HG02938 (cell line): Measurements from ENCODE around the gene PDE4C.

Experiments
- ATAC-seq: cut with Tn5 transposase; IDR thresholded peaks from one replicate; pipeline ENCODE4 v1.9.1; 2021; ENCODE audit warnings: mild to moderate bottlenecking, moderate library complexity; ENCODE audit not compliant: unreplicated experiment

PDE4C gene

DNA sequence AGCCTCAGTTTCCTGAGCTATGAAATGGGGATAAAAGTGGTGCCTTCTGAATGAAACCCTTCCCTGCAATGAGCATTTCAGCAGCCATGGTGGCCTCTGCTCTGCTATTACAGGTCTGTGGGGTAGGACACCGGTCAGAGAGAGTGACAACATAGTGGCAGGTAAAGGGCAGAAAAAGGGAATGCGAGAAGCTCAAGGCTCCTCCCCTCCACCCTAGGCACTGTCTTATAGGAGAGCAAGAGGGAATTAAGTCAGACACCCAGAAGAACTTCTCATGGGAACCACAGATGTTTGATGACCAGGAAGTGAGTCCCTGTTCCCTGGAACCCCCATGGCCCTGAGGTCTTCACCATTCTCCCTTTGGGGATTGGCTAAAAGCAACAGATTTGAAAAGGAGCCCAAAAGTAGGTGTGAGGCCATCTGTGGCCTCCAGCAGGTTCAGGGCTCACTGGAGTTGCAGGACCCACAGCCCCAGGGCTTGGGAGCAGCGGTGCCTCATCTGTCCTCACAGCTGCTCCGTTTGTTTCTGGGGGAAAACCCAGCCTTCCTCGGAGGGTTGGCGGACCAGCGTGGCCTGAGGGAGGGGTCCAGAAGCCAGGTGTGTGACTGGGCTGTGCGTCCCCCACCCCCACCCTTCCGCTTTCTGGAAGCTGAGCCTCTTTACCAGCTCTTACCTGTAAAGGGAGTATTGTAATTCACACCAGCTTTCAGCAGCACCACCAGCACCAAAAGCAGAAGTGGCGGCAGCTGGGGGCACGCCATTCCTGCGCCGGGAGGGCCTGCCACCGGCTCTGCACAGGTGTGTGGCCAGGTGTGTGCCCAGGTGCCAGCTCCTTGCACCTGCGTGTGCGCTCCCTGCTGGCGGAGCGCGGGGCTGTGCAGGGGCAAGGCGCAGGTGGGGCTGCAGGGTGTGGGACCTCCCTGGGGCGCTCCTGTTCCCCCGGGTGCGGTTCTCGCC lies 28.6 kb upstream of the PDE4C start:
- ATAC-seq, result no peak

DNA sequence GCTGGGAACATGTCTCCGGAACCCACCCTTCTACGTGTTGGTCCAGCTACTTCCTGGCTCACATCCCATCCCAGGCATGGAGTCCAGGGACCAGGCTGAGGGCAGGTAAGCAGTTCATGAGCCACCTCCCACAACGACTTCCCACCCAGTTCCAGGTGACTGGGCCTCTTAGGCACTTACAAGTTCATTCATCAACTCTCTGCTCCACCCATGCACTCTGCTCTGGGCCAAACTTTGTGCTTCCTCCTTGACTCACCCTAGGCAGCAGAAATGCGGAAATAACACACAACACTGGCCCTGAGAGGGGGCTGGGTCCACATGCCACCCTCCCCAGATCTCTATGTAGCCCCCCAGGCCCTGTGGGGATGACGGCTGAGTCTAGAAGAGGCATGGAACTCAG lies 27.5 kb upstream of the PDE4C start:
- ATAC-seq, result no peak

DNA sequence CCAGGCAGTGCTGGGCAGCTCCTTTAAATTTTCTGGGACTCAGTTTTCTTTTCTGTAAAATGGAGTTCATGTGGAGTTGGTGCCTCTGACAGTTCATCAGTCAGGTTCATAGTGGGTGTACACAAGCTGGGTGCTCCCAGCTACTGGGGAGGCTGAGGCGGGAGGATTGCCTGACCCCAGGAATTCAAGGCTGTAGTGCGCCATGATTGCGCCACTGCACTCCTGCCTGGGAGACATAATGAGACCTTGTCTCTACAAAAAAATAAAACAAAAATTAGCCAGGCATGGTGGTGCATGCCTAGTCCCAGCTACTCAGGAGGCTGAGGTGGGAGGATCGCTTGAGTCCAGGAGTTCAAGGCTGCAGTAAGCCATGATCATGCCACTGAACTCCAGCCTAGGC lies 26.9 kb upstream of the PDE4C start:
- no peak for ATAC-seq

DNA sequence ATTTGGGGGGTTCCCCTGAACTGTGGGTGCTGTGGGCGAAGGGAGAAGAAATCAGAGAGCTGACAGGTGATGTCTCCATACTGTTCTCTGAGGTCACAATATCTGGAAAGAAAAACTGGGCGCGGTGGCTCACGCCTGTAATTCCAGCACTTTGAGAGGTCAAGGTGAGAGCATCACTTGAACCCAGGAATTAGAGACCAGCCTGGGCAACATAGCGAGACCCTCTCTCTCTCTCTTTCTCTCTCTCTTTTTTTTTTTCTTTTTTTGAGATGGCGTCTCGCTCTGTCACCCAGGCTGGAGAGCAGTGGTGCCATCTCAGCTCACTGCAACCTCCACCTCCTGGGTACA lies 26.1 kb upstream of the PDE4C start:
- no peak for ATAC-seq

DNA sequence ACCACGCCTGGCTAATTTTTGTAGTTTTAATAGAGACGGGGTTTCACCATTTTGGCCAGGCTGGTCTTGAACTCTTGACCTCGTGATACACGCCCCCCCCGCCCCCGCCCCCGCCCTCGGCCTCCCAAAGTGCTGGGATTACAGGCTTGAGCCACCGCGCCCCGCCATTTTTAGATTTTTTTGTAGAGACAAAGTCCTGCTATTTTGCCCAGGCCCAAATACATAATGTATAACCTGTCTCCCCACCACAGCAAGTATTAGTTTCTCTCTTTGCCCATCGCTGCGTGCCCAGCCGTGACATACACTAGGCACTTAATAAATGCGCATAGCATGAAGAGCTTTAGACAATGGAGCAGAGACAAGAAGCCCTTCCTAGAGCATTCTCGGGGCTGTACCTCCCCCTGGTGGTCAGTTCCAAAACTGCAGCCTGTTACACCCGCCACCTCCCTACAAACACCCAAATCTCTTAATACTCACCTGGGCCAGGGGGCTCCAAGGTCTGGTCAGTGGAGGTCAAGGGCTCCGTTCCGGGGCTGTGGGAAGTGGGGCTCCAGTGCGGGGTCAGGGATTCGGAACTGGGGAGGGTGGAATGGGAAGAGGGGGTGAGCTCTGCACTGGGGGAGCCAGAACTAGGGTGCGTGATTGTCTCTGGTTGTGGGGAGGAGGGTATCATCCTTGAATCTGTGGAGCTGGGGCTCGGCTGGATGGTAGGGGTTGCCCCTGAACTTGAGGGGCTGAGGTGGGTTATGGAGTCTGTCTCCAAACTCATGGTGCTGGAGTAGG lies 25.5 kb upstream of the PDE4C start:
- no peak for ATAC-seq

DNA sequence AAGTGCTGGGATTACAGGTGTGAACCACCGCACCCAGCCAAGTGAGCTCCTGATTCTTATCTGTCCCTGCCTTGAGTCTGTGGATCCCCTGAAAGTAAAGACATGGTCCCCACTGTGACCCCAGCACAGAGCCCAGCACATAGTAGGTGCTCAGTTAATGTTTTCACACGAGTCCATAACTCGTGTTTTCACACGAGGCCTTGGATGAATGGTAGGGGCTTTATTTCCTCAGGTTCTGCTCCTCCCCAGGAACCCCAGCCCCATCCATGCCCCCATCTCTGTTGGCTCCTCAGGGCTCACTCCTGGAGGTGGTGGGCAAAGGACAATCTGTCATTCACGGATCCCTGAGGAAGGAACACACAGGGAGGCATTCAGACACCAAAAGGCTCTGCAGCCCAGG lies 23.6 kb upstream of the PDE4C start:
- no peak for ATAC-seq

DNA sequence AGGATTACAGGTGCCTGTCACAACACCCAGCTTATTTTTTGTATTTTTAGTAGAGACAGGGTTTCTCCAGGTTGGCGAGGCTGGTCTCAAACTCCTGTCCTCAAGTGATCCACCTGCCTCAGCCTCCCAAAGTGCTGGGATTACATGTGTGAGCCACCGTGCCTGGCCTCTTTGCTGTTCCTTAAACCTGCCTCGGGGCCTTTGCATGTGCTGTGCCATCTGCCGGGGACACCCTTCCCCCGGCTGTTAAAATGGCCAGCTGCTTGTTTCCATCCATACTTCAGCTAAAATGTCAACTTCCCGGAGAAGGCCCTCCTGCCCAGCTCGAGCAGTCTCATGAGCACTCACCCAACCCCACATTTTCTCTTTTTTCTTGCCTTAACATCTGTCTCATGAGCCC lies 19.1 kb upstream of the PDE4C start:
- no peak for ATAC-seq

DNA sequence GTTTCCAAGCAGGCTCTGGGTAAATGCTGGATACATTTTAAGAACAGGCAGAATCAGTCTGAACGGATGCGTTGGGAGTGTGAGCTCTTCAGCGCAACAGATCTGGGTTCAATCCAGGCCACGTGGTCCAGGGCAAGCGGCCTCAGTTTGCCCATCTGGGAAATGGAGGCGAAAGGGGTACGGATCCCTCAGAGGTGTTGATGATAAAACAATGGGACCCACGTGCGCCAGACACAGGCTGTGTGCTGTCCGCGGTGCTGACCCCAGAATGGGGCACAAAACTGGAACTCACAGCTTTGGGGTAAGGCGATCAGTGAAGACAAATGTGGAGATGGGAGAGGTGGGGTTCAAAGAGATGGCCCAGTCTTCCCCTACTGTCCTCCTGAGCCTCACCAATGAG lies 13.1 kb upstream of the PDE4C start:
- ATAC-seq, result no peak

DNA sequence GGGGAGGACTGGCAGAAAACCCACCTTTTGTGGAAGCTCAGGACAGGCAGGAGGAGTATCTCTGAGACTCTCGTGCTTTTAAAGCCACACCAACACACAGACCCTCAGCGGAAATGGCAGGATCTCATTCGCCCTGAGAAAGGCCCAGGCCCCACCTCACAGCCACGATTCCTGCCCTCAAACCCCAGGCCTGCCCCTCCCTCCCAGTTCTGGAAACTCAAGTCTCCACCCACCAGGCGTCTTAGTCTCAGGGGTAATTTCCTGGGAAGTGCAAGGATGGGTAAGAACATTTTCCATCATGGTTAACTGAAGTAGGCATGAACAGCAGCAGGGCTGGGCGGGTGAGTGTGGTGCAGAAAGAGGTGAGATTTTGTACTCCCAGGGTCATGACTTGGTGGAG lies 8.0 kb upstream of the PDE4C start:
- ATAC-seq, result no peak

DNA sequence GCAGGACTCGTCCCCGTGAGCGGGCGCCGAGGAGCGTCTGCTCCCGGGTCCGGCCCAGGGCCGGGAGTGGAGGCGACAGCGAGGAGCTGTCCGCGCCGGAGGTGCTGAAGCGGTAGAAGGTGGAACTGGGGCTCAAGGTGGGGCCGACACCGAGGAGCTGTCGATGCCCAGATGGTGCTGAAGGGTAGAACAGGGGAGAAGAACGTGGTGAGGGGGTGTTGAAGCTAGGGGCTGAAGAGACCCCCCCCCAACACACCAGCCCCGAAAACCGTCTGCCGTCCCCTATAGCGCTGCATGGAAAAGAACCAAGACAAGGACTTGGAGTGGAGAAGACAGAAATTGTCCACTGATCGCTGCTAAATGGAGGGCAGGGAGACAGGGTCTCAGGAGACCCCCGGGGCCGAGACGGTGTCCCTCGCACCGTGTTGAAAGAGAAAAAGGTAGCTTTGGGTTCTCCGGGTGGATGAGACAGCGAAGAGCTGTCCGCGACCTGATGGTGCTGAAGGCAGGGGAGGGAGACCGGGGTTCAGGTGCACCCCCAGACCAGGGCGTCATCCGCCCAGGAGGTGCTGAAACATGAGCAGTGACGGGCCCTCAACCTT lies 7.1 kb upstream of the PDE4C start:
- ATAC-seq, result no peak

DNA sequence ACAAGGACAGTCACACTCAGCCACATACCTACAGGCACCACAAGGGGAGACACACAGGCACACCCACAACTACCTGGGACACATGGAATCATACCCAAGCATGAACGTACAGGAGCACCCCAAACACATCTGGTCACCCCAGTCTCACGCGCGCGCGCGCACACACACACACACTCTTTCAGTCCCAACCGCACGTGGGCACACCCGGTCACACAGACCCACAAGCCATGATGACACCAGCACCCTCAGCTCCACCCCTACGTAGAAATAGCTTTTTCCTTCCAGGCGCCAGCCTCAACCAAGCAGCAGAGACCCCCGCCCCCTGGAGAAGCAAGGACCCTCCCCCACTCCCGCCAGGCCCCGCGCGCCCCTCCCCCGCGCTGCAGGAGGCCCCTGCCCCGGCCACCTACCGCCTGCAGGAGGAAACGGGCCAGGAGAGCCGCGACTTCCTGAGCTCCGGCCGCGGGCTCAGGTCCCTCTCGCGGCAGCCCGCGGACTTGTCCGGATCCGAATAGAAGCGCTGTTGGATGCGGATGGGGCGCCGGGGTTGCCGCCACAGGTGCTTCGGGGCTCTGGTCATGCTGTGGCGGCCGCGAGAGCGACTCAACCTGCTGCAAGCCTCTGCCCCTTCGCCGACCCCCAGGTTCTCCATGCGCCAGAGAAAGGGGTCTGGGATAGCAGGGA lies 6.4 kb upstream of the PDE4C start:
- ATAC-seq, result no peak

DNA sequence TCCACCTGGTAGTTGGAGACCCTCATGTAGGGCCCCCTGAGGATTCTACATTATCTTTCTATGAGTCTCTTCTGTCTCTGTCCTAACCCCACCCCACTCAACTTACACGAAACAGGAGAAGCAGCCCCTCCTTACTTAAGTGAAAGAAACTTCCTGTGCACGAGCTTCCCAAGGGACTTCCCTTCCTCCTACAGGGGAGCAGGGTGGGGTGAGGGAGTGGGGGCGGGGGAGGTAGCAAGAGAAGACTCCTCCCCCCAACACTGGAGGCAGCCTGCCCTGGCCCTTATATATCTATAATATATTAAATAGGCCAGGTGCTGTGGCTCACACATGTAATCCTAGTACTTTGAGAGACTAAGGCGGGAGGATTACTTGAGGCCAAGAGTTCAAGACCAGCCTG lies 5.5 kb upstream of the PDE4C start:
- ATAC-seq, result no peak

DNA sequence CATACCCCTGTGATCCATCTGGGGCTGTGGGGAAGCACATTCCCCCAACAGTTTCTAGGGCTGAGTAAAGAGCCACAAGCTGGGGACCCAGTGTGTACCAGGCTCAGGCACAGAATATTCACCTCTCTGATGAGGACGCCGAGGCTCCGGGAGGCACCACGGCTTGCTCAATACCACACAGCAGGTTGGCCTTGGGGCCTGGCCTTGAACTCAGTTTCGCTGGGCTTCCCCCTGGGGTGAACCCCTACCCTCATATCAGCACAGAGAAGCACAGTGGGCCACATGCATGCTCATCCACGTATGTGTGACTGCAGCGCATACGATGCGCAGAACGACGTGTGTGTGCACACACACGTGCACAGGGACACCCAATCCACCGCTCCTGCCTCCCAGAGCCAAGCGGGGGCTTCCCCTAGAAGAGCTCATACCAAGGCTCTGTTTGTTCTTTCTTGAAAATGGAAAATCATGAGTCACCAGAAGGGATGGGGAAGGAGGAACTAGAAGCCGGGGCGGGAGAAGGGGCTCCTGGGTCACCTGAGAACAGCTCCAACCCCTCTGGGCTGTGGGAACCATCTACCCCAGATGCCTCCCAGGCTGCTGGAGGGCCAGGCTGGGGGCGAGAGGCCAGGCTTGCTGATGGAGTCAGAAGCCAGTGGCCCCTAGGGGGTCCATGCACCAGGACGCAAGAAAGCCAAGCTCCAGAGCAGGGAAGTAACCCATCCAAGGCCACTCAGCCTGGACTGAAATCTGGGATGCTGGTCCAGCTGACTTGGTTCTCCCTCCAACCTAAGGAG lies 4.9 kb upstream of the PDE4C start:
- no peak for ATAC-seq

DNA sequence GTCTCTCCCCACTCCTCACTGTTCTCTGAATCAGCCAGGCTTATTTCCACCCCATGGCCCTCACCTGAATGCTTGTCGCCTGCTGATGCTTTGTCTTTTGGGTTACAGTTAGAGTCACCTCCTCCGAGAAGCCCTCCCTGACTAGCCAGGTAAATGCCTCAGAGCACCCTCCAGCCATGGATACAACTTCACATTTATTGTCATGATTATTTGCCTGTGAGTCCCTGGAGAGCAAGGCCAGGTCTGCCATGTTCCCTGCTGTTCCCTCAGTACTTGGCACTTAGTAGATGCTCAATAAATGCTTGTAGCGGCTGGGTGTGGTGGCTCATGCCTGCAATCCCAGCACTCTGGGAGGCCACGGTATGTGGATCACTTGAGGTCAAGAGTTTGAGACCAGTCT lies 3.7 kb upstream of the PDE4C start:
- no peak for ATAC-seq

DNA sequence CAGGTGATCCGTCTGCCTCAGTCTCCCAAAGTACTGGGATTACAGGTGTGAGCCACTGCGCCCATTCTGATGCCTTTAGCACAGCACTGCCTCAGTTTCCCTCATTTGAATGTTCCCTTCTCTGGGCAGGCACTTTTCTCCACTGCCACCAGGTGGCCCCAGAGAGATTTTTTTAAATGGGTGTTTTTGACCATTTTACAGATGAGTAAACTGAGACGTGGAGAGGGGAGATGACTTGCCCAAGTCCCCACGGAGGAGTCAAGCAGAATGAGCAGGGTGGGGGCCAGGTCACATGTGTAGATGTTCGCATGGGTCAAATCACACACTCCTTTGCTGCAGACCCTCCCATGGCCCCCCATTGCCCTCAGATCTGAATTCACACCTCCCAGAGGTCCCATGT lies 3.2 kb upstream of the PDE4C start:
- no peak for ATAC-seq

DNA sequence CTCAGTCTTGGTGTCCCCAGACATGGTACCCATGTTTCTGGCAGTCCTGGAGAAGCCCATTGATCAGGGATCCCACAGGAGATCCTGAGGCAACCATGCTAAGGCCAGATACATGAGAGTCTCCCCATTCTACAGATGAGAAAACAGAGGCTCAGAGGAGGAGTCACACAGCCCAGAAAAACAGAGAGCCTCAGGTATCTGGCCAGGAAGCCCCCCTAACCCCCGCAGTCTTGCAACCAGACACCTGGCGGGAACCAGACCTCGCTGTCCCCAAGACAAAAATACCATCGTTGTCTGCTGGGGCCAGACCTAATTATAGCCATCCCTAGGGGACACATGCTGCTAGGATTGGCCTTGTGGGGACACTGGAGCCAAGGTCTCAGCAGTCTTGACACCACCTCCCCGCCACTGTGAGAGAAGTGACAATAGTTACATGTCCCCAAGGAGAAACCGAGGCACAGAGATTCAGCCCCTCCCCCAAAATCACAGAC lies 1.6 kb upstream of the PDE4C start:
- ATAC-seq, result no peak

DNA sequence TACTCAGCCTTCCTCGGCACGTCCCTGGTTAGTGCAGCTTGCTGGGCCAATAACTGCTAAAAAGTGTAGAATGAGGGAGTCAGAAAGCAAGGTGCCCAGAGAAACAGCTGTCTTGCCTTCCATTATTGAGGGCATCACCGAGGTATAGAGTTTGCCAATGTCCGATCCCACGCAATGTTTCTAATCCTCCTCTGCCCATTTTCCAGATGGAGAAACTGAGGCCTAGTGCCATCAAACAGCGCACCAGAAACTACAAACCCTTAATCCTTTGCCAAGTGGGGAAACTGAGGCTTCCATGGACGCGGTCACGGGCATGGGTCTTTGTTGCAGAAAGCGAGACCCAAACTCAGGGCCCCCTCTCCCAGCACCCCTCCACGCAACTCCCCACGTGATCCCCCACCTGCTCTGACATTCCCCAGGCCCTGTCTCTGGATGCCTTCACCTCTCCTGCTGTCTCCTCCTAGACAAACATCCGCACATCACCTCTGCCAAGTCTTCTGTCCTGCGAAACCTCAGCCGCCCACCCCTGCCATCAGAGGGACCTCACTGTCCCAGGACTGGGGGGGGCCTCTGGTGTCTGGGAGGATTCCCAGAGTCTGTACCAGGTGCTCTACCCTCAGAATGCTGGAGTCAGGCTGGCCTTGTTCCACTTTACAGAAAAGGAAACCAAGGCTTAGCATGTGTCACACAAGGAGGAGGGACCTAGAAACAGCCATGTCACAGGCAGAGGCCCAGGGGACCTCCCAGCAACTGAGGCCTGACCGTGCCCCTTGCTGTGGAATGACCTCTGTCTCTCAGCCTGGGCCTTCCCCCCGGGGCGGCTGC lies 930 bp upstream of the PDE4C start:
- no peak for ATAC-seq

DNA sequence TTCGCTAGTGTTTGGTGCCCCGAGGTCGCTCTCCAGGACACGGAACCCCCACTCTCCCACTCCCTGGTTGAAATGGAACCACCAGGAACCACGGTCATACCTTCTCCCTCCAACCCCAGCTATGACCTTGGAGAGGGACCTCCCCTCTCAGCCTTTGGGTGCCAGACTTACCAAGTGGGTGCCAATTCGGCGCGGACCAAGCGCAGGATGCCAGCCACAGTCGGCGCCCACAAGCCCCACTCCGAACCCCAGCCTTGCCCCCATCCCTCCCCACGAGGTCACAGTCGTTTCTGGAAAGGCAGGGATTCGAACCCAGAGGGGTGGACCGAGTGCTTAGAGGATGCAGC lies 910 bp downstream of the PDE4C start:
- no peak for ATAC-seq

DNA sequence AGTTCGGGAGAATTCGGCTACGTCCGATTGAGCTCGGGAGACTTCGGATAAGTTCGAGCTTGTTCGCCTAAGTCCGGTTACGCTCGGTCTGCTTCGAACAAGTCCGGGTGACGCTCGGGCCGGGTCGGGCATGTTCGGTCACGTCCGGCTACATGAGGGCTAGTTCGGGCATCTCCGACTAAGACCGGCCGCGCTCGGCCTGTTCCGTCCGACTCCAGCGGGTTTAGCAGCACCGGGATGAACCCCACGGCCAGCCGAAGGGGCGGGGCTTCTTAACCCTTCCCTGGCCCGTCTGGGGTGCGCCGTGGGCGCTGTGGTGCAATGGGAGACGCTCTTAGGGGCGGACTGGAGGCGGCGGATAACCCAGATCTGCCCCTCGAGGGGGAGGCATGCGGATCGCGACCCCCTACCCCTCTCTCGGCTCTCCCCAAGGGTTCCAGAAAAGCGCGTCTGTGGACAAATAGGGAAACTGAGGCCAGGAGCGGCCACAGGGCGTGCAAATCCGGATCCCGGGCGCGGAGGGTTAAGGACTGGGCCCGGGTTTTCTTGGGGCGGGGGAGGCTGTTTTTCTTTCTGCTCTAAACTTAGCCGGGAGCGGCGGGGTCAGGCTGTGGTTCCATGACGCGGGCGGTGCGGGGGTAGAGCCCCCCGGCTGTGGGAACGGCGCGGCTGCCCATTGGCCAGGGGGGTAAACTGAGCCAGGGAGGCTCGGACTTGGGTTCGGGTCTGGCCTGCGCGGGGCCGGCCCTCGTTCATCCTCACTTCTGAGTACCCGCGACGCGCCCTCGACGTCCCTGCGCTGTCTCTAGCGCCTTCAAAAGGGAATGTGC lies 1.5 kb downstream of the PDE4C start:
- peak; percentile 84 for ATAC-seq
